ENCODE measurements around the gene TNF. TPM values are rescaled to one million over a fixed set of nuclear protein-coding genes. Genes with fewer than 3 reads are reported as not detected.

TNF gene
- total and polyA plus RNA-seq, 2 of the 13 experiments (the other 11 are each of a cell fraction or from before 2014, with no cell fraction given), result not detected

GRCh38 chr6:31541658-31542521 is 33.5 kb upstream of the TNF start, which contains the start of gene DDX39B (continued):
- TF ChIP-seq EZH2 (conservative IDR thresholded peaks at IDR 0.05; ENCODE audit: low read depth, low read length) (no peak), MAF1 (CRISPR knock-in tag; IDR thresholded peaks at IDR 0.05; ENCODE audit: borderline replicate concordance) (peak; percentile 87; the same call in 1 of the 2 replicates), ZNF24 (IDR thresholded peaks at IDR 0.05) (peak; percentile 48), MXD1 (CRISPR knock-in tag; IDR thresholded peaks at IDR 0.05) (peak; percentile 47), POGZ (CRISPR knock-in tag; IDR thresholded peaks at IDR 0.05) (peak; percentile 67), STAG1 (CRISPR knock-in tag; IDR thresholded peaks at IDR 0.05) (no peak), SOX5 (CRISPR knock-in tag; IDR thresholded peaks at IDR 0.05; ENCODE audit: borderline replicate concordance) (peak; percentile 50; the same call in 1 of the 2 replicates), ZBTB14 (CRISPR knock-in tag; IDR thresholded peaks at IDR 0.05) (peak; percentile 12; the same call in 1 of the 2 replicates), ZNF512B (CRISPR knock-in tag; IDR thresholded peaks at IDR 0.05; ENCODE audit: borderline replicate concordance) (peak; percentile 95; the same call in 1 of the 2 replicates), ZFP36 (IDR thresholded peaks at IDR 0.05; ENCODE audit: borderline replicate concordance, low read depth, low read length, partially characterized antibody) (no peak), IKZF4 (CRISPR knock-in tag; IDR thresholded peaks at IDR 0.05; ENCODE audit: borderline replicate concordance, low read depth, not compliant biosample characterization) (peak; percentile 76), MAX (IDR thresholded peaks at IDR 0.05) (peak; percentile 83), SALL1 (CRISPR knock-in tag; IDR thresholded peaks at IDR 0.05) (peak; percentile 77), ZNF414 (CRISPR knock-in tag; IDR thresholded peaks at IDR 0.05) (peak; percentile 55), ZBTB4 (CRISPR knock-in tag; IDR thresholded peaks at IDR 0.05; ENCODE audit: borderline replicate concordance) (peak; percentile 73; the same call in 1 of the 2 replicates), MAFK (conservative IDR thresholded peaks at IDR 0.05 in 1 of 2, IDR thresholded peaks at IDR 0.05 in 1 of 2; ENCODE audit: low read length in 2 of 2) (no peak)
